ENCODE results near the gene BATF2. TPM values are rescaled to one million over a fixed set of nuclear protein-coding genes. Genes with fewer than 3 reads are reported as not detected.
A peak's percentile ranks its signal among the peaks of the same experiment; 100 is the strongest.
"Not testable (repeated sequence)": the region's sequence is repeated elsewhere in the genome, so short reads cannot be mapped to it uniquely, and the experiment has no call there.

BATF2 gene
- total and polyA plus RNA-seq, 11 donors, result 0.87 to 33.4 (median 1.6) TPM

DNA sequence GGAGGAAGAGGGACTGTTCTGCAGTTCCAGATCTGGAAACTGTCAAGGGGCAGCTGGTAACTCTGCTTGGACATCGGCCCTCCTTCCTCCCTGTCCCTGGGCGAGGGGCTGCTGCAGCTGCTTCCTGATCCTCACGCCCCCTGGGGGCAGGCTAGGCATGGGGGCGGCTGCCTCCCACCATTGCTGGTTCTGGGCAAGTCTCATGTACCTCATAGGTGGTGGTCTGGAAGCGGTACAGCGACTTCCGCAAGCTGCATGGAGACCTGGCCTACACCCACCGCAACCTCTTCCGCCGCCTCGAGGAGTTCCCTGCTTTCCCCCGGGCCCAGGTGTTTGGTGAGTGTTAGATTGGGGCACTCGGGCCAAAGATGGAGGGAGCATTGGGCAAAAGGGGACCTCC is 35.4 kb upstream of the BATF2 start:
- 68 to 80% (median 79%) methylated on average over 8 to 13 of the region's 13 CpGs for WGBS, 4 donors
- Histone ChIP-seq H3K4me1 (peaks cover 0 to 20% (median 10%) of the 10 kb centered on the region in 12 donors), H3K9me3 (no peaks in the 10 kb centered on the region), H3K36me3 (peaks cover 3 to 68% (median 52%) of the 10 kb centered on the region in 9 donors), H3K4me3 (no peak overlapping the region), H3K27me3 (no peaks in the 10 kb centered on the region), H3K27ac (no peak overlapping the region)
- TF ChIP-seq, protein P1, sequence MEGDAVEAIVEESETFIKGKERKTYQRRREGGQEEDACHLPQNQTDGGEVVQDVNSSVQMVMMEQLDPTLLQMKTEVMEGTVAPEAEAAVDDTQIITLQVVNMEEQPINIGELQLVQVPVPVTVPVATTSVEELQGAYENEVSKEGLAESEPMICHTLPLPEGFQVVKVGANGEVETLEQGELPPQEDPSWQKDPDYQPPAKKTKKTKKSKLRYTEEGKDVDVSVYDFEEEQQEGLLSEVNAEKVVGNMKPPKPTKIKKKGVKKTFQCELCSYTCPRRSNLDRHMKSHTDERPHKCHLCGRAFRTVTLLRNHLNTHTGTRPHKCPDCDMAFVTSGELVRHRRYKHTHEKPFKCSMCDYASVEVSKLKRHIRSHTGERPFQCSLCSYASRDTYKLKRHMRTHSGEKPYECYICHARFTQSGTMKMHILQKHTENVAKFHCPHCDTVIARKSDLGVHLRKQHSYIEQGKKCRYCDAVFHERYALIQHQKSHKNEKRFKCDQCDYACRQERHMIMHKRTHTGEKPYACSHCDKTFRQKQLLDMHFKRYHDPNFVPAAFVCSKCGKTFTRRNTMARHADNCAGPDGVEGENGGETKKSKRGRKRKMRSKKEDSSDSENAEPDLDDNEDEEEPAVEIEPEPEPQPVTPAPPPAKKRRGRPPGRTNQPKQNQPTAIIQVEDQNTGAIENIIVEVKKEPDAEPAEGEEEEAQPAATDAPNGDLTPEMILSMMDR (IDR thresholded peaks at IDR 0.05), result no peak
- no peak for TF ChIP-seq POLR2A (IDR thresholded peaks at IDR 0.05)
- intact Hi-C loops (cut with DNase I), result no loop called here
- DNase-seq (no peak), ATAC-seq (no peak)

DNA sequence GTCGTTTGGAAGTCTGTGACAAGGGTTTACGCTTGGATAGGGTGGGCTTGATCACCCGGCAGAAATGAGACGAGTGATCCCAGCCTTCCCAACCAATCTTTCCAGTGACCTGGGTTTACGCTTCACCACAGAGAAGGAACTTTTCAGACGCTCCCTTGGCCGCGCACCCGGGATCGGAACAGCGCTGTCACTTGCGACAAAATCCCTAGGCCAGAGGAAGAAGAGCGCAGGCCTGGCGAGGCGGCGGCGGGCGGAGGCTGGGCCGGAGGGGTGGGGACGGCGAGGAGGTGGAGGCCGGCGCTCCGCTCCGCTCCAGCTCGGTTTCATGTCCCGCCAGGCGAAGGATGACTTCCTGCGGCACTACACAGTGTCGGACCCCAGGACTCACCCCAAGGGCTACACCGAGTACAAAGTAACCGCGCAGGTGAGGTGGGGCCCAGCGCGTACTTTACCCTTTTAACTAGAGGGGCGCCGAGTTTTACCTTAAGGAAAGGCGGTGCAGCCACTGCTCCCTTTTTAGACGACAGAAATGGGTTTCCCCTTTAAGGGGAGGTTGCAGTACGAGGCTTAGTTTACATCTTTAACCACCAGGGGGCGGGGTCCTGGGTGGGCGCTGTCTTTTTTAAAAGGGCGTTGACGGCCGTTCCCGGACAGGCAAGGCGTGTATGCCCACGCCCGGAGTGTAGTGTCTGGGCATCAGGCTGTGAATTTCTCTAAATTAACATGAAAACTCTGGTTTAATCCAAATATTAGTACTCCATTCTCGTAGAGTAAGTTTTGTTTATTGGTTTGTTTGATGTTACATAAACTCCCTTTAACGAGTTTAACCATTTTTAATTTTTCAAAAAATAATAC is 30.7 kb upstream of the BATF2 start, which contains the start of gene SNX15:
TSS of gene SNX15 (plus strand) at position 227 of the 855 bp plus-strand sequence. CDS start at position 326, 99 bp downstream.
- H3K4me1 ChIP-seq, result peaks cover 0 to 18% (median 10%) of the 10 kb centered on the region in 12 donors
- peak within 1 kb of the TSS; percentile 18 to 74 (median 69) for H3K4me3 ChIP-seq
- ATAC-seq (peak; percentile 96 to 99 (median 98)), DNase-seq (peak; percentile 94 to 95 (median 95))
- no peaks in the 10 kb centered on the region for H3K9me3 ChIP-seq
- TF ChIP-seq, protein P1 (IDR thresholded peaks at IDR 0.05), result peak; percentile 70 to 92 (median 86)
- TF ChIP-seq POLR2A (IDR thresholded peaks at IDR 0.05), result peak in 1 of 2 donors; percentile 82
- no peaks in the 10 kb centered on the region for H3K27me3 ChIP-seq
- intact Hi-C loops (cut with DNase I), result loop anchor here in 5 of 10 donors (1.0 to 5.0 kb wide), 6 partner anchors 13 to 110 kb away; partner anchors contain the start of genes ATG2A (in 4 of the 5), ARL2 (in 1 of the 5), CDCA5 (in 1 of the 5) and VPS51 (in 1 of the 5)
- WGBS, 4 donors, result 0 to 1% (median 0%) methylated on average over 38 to 51 of the region's 51 CpGs
- H3K27ac ChIP-seq, result peak within 1 kb of the TSS; percentile 53 to 96 (median 92)
- peaks cover 0 to 22% (median 8%) of the 10 kb centered on the region in 9 donors for H3K36me3 ChIP-seq

DNA sequence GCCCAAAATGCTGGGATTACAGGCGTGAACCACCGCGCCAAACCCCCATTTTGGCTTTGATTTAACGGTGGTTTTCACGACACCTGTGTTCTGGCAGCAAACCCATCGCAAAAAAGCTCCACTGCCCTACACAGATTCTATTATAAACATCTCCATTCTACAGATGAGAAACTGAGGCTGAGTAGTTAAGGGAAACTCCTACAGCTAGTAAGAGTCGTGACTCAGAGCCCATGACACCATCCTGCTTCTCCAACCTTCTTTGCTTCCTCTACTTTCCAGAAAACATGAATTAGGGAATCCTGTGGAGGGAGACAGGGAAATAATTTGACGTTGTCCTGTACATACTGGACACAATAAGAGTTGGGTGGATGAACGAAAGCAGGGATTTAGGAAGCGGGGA is 30.0 kb upstream of the BATF2 start:
- TF ChIP-seq POLR2A (IDR thresholded peaks at IDR 0.05), result no peak
- Histone ChIP-seq H3K27me3 (no peaks in the 10 kb centered on the region), H3K27ac (peak overlapping the region in 10 of 12 donors; percentile 88 to 96 (median 92)), H3K36me3 (peaks cover 0 to 22% (median 8%) of the 10 kb centered on the region in 9 donors), H3K9me3 (no peaks in the 10 kb centered on the region), H3K4me3 (peak overlapping the region in 10 of 12 donors; percentile 65 to 74 (median 71)), H3K4me1 (peaks cover 0 to 18% (median 10%) of the 10 kb centered on the region in 12 donors)
- 59 to 65% (median 59%) methylated on average over 10 of the region's 10 CpGs for WGBS, 4 donors
- no peak for ATAC-seq
- no peak for DNase-seq
- intact Hi-C loops (cut with DNase I), result loop anchor here in 5 of 10 donors (1.0 to 5.0 kb wide), 6 partner anchors 13 to 110 kb away; partner anchors contain the start of genes ATG2A (in 4 of the 5), ARL2 (in 1 of the 5), CDCA5 (in 1 of the 5) and VPS51 (in 1 of the 5)

DNA sequence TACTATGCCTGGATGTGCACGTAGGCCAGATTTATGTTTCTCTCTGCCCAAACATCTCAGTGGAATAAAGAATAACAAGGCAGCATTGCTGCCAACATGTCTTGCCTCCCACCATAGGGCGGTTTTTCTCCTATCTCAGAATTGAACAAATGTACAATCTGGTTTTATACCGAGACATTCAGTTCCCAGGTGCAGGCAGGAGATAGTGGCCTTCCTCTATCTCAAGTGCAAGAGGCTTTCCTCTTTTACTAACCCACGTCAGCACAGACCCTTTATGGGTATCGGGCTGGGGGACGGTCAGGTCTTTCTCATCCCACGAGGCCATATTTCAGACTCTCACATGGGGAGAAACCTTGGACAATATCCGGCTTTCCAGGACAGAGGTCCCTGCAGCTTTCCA is 26.7 kb upstream of the BATF2 start:
- H3K9me3 ChIP-seq; H3K4me3 ChIP-seq; H3K27me3 ChIP-seq; H3K27ac ChIP-seq; DNase-seq; ATAC-seq; intact Hi-C loops (cut with DNase I): not testable (repeated sequence)
- WGBS, 4 donors, result 74 to 81% (median 79%) methylated on average over 8 of the region's 8 CpGs
- H3K4me1 ChIP-seq, result peaks cover 0 to 13% (median 7%) of the 10 kb centered on the region in 12 donors
- peaks cover 0 to 40% (median 38%) of the 10 kb centered on the region in 9 donors for H3K36me3 ChIP-seq

DNA sequence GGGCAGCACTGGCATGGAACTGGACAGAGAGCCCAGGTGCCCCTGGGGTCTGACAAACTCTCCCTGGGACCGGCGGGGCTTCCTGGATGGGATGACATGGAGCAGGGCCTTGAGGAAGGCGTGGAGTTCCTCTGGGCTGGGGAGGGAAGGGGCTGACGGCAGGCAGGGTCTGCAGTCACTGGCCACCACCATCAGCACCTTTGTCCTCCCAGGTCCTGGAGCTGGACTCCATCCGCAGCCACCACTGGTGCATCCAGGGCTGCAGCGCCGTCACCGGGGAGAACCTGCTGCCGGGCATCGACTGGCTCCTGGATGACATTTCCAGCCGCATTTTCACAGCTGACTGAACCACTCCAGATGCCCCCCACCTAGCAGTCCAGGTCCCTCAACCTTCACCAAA is 24.7 kb upstream of the BATF2 start:
- ATAC-seq, result no peak
- DNase-seq, result peak in 1 of 5 donors; percentile 52
- intact Hi-C loops (cut with DNase I), result no loop called here
- Histone ChIP-seq H3K36me3 (peaks cover 0 to 48% (median 43%) of the 10 kb centered on the region in 9 donors), H3K4me3 (no peak overlapping the region), H3K9me3 (no peaks in the 10 kb centered on the region), H3K27me3 (no peaks in the 10 kb centered on the region), H3K27ac (no peak overlapping the region), H3K4me1 (peaks cover 0 to 6% (median 0%) of the 10 kb centered on the region in 12 donors)
- TF ChIP-seq, protein P1 (IDR thresholded peaks at IDR 0.05), result no peak
- no peak for TF ChIP-seq POLR2A (IDR thresholded peaks at IDR 0.05)
- 91 to 97% (median 95%) methylated on average over 7 to 11 of the region's 11 CpGs for WGBS, 4 donors
